Fibroblast of skin of right quadriceps (primary cell): Measurements from ENCODE around the gene NDUFS2.
A peak's percentile ranks its signal among the peaks of the same experiment; 100 is the strongest.

ENCODE experiments used
- DNase-seq: peaks from one replicate; pipeline ENCODE4 v3.0.0-alpha.2; 2013

The NDUFS2 gene

GRCh38 chr1:161201836-161202712 is at the start of gene NDUFS2:
NDUFS2 (plus strand) TSS chr1:161202367; CDS start chr1:161202386, 19 bp downstream.
- DNase-seq, result peak; percentile 99

GRCh38 chr1:161153176-161153575 is 49.0 kb upstream of the NDUFS2 start:
- no peak for DNase-seq

- peak; percentile 91 for DNase-seq
These were observed 48.4 kb upstream of the NDUFS2 start, which contains the start of gene UFC1 for GRCh38 chr1:161153682-161154337. UFC1 (plus strand) TSS chr1:161153978; CDS start chr1:161153998, 20 bp downstream.

- DNase-seq, result no peak
These were observed 44.3 kb upstream of the NDUFS2 start for GRCh38 chr1:161157867-161158266.

- DNase-seq, result no peak
These were observed 43.7 kb upstream of the NDUFS2 start for GRCh38 chr1:161158316-161159010.

- DNase-seq, result peak; percentile 86
These were observed 42.9 kb upstream of the NDUFS2 start, which contains the start of gene USP21 for GRCh38 chr1:161159087-161159912. USP21 (plus strand) TSS chr1:161159500; CDS start chr1:161160641, 1,141 bp downstream.

- no peak for DNase-seq
These were observed 42.3 kb upstream of the NDUFS2 start for GRCh38 chr1:161159913-161160243.

- no peak for DNase-seq
These were observed 41.5 kb upstream of the NDUFS2 start for GRCh38 chr1:161160671-161161145.

- no peak for DNase-seq
These were observed 40.5 kb upstream of the NDUFS2 start for GRCh38 chr1:161161652-161162051.

GRCh38 chr1:161162052-161162451 is 40.1 kb upstream of the NDUFS2 start:
- DNase-seq, result no peak

GRCh38 chr1:161162806-161163205 is 39.4 kb upstream of the NDUFS2 start:
- DNase-seq, result no peak

- no peak for DNase-seq
These were observed 38.4 kb upstream of the NDUFS2 start for GRCh38 chr1:161163793-161164192.

GRCh38 chr1:161164901-161165610 is 37.1 kb upstream of the NDUFS2 start:
- no peak for DNase-seq

- peak; percentile 96 for DNase-seq
These were observed 36.2 kb upstream of the NDUFS2 start, which contains the start of gene PPOX for GRCh38 chr1:161165742-161166668. PPOX (plus strand) TSS chr1:161166426; CDS start chr1:161166848, 422 bp downstream.

- no peak for DNase-seq
These were observed 35.3 kb upstream of the NDUFS2 start for GRCh38 chr1:161166669-161167548.

- no peak for DNase-seq
These were observed 33.3 kb upstream of the NDUFS2 start for GRCh38 chr1:161168906-161169305.

GRCh38 chr1:161171191-161171590 is 31.0 kb upstream of the NDUFS2 start:
- no peak for DNase-seq

GRCh38 chr1:161171696-161172095 is 30.5 kb upstream of the NDUFS2 start:
- no peak for DNase-seq

GRCh38 chr1:161172349-161172748 is 29.8 kb upstream of the NDUFS2 start:
- no peak for DNase-seq
